Stimulated activated effector memory CD8-positive, alpha-beta T cell treated with anti-CD3 and anti-CD28 coated beads, Interleukin-12 subunit alpha, Interleukin-12 subunit beta, amount 100 ng/mL, for 72 hours (primary cell): Measurements from ENCODE around the gene TAF9B.
"Not testable (repeated sequence)": the region's sequence is repeated elsewhere in the genome, so short reads cannot be mapped to it uniquely, and the experiment has no call there.

Source experiments
- ATAC-seq: fragments of 150-1000 bp; cut with Tn5 transposase; 2 replicates; pipeline ENCODE4 v1.10.0; 2021
- DNase-seq, 2 donors: peaks; one replicate each; pipeline ENCODE4 v3.0.0; 2021 to 2022; ENCODE audit warnings: low spot score in 2 of 2
- H3K27ac Mint-ChIP-seq: one replicate; pipeline ENCODE4 v1.8.0; 2022; ENCODE audit warnings: mild to moderate bottlenecking, mixed read lengths
- H3K36me3 Mint-ChIP-seq: one replicate; pipeline ENCODE4 v1.8.0; 2022; ENCODE audit warnings: mild to moderate bottlenecking, mixed read lengths
- H3K4me1 Mint-ChIP-seq: one replicate; pipeline ENCODE4 v1.8.0; 2022; ENCODE audit warnings: mixed read lengths
- H3K4me3 Mint-ChIP-seq: one replicate; pipeline ENCODE4 v1.8.0; 2022; ENCODE audit warnings: mild to moderate bottlenecking, mixed read lengths
- H3K9me3 Mint-ChIP-seq: one replicate; pipeline ENCODE4 v1.8.0; 2022; ENCODE audit warnings: mixed read lengths

TAF9B gene

DNA sequence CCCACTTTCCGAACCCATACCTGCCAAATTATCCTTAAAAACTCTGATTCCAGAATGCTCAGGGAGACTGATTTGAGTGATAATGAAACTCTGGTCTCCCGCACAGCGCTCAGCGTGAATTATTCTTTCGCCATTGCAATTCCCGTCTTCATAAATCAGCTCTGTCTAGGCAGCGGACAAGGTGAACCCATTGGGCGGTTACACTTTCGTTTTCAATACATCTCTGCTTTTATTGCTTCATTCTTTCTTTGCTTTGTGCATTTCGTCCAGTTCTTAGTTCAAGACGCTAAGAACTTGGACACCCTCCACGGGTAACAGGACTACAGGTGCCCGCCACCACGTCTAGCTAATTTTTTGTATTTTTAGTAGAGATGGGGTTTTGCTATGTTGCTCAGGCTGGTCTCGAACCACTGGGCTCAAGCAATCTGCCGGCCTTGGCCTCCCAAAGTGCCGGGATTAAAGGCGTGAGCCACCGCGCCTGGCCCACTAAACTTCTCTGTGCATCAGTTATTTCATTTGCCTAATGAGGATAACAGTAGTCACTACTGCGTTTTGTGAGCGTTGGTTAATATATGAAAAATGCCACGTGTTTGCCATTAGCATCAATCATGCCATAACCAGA is 36.3 kb downstream of the TAF9B start:
- no peaks in the 10 kb centered on the region for H3K9me3 Mint-ChIP-seq
- peak overlapping the region; percentile 92 for H3K27ac Mint-ChIP-seq
- H3K36me3 Mint-ChIP-seq, result peaks cover 49% of the 10 kb centered on the region
- peak overlapping the region; percentile 85 for H3K4me3 Mint-ChIP-seq
- ATAC-seq, result no peak
- DNase-seq, result no peak
- H3K4me1 Mint-ChIP-seq, result peaks cover 33% of the 10 kb centered on the region

DNA sequence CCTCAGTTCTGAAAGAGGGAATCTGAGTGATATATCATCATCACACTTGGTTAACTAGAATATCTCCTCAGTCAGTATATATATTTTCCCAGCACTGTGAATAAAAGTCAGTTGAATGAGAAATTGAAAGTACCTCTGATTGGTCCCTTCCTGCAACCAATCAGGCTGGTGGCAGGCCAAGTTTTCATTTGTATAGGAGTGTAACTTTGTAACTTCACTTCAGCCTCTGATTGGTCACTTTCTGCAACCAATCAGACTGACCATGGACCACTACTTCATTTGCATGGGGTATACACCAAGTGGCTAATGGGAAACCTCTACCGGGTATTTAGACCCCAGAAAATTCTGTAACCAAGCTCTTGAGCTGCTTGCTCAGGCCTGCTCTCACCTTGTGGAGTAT is 37.4 kb downstream of the TAF9B start:
- H3K4me1 Mint-ChIP-seq, result peaks cover 28% of the 10 kb centered on the region
- ATAC-seq (no peak), DNase-seq (no peak)
- no peaks in the 10 kb centered on the region for H3K9me3 Mint-ChIP-seq
- H3K27ac Mint-ChIP-seq, result no peak overlapping the region
- peaks cover 39% of the 10 kb centered on the region for H3K36me3 Mint-ChIP-seq
- H3K4me3 Mint-ChIP-seq, result no peak overlapping the region

DNA sequence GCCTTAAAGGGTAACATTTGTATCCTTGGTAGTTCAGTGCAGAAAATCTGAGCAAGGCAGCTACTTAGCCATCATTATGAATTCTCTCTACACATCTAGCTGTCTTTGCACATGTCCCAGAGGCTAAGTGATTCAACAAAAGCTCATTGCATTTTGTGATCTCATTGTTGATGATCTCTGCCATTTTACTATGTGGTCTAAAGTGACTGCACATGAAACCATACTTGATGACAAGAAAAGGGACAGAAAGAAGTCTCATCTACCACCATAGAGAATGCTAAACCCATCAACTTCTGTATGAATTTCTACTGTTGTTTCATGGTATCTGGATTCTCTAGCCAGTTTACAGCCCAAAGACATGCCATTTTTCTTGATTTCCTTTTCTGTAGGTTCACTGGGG is 41.3 kb downstream of the TAF9B start:
- ATAC-seq (peak; percentile 95), DNase-seq (no peak)
- H3K27ac Mint-ChIP-seq, result no peak overlapping the region
- H3K36me3 Mint-ChIP-seq, result no peaks in the 10 kb centered on the region
- H3K9me3 Mint-ChIP-seq, result no peaks in the 10 kb centered on the region
- H3K4me1 Mint-ChIP-seq, result peaks cover 20% of the 10 kb centered on the region
- H3K4me3 Mint-ChIP-seq, result no peak overlapping the region

DNA sequence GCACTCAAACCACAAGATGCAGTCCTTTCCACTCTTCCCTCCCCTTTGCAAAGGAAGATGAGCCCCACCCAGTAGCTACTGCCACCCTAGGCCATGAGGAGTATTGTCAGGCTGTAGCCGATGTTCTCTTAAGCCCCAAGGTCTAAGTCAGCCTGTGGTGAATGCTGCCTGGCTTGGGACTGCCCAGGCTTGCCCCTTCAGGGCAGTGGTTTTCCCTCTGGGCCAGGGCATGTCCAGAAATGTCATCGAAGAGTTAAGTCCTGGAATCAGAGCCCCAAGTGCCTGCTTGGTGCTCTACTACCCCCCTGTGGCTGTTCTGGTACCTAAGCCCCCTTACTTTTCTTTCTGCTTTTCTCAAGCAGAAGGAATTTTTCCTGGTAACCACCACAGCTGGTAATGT is 47.2 kb downstream of the TAF9B start:
- peak; percentile 63 for ATAC-seq
- H3K4me1 Mint-ChIP-seq, result no peaks in the 10 kb centered on the region
- no peaks in the 10 kb centered on the region for H3K9me3 Mint-ChIP-seq
- no peak overlapping the region for H3K4me3 Mint-ChIP-seq
- no peak for DNase-seq
- no peaks in the 10 kb centered on the region for H3K36me3 Mint-ChIP-seq
- H3K27ac Mint-ChIP-seq, result no peak overlapping the region

DNA sequence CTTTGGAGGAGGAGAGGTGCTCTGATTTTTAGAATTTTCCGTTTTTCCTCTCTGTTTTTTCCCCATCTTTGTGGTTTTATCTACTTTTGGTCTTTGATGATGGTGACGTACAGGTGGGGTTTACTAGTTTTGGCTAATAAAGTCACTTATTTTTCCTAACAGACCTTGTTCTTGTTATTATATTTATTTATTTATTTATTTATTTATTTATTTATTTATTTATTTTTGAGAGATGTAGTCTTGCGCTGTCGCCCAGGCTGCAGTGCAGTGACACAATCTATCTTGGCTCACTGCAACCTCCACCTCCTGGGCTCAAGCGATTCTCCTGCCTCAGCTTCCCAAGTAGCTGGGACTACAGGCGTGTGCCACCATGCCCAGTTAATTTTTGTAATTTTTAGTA is 58.0 kb downstream of the TAF9B start:
- not testable (repeated sequence) for H3K4me3 Mint-ChIP-seq, ATAC-seq, H3K36me3 Mint-ChIP-seq, H3K9me3 Mint-ChIP-seq, DNase-seq, H3K27ac Mint-ChIP-seq, H3K4me1 Mint-ChIP-seq
